Muscle of arm (tissue), 12 donors: ENCODE data around the gene WWOX. TPM values are rescaled to one million over a fixed set of nuclear protein-coding genes. Genes with fewer than 3 reads are reported as not detected.
"Not testable (repeated sequence)": the region's sequence is repeated elsewhere in the genome, so short reads cannot be mapped to it uniquely, and the experiment has no call there.

Experiments
- DNase-seq: peaks from one replicate; pipeline ENCODE4 v3.0.0-alpha.2; 2013
- polyA plus RNA-seq, 12 donors: library from polyadenylated mRNA; unstranded; fragments of 120-200 nt; gene quantifications; one replicate each; pipeline ENCODE4 v1.2.1, GENCODE V29; 2013; ENCODE audit not compliant: insufficient read length in 12 of 12

The WWOX gene
- polyA plus RNA-seq, 12 donors, result 7.4 to 17.2 (median 10.9) TPM; not detected in 2

DNA sequence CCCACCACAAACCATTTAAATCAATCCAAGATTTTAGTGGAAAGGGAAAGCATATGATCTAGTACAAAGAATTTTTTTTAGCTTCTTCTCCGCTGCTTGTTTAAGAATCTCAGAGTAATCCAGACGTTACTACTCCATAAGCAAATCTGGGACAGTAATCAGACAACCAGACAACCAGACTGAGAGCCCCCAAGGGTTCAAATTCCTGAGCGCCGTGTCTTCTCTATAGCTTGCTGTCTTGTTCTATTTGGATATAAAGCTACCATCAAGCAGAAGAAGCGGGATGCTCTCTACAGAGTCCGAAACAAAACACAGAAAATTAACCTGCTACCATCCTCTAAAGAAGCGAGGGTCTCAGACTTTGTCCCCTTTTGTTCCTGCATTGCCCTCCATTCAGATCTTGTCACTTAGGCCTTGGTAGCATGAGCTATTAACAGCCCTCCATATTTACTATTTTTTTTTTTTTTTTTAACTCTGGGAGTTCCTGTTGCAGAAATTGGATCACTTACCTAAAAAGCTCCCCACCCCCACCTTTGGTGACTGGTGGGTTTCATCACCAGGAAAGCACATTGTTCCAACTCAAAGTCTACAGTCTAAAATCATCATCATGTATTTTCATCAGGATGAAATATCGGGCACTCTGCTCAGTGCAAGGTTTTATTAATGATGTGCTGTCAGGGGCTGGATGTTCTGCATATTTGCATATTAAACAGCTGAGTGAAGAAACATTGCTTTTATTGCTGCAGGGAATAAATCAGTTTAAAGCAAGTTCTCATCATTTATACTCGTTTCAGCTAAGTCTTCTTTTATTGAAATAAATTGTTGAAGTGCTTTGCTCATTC is 576.7 kb downstream of the WWOX start:
- no peak for DNase-seq

DNA sequence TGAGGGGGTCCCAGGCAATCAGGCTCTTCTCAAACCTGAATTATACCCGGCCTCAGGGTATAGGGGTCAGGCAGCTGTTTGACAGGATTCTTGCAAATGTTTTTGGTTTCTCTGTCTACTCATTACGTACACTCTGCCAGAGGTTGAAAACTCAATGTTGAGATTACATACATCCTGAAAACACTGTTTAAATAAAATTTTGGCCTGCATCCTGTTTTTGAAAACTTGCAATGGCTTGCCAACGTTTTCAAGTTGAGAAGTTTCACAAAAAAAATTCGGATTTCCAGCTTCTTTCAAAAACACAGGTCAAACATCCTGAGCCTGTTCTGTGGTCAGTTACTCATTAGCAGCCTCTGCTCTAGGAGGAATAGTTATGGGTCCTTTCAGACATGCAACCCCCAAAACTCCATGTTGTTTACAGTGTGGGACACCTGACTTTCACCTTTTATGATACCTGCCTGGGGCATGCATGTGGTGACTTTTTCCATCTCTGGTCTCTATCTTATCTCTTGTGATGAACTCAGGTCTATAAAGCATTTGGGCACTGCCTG is 577.8 kb downstream of the WWOX start:
- DNase-seq, result no peak

DNA sequence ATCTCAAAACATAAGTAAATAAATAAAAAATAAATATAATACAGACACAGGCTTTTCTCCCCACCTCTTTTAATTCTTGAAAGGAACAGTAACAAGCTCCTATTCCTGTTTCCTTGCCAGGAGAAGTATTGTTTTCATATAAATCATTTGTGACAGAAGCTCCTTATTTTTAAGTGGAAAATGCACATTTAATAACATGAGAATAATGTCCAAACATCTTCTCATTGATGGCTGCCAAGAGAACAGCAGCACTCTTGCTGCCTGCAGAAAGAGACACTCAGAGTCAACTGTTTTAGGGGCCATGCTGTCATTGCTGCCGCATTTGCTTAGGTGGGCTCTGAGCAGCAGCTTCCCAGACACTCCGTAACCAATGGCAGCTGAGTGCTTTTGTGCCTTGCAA is 580.1 kb downstream of the WWOX start:
- peak; percentile 46 for DNase-seq

DNA sequence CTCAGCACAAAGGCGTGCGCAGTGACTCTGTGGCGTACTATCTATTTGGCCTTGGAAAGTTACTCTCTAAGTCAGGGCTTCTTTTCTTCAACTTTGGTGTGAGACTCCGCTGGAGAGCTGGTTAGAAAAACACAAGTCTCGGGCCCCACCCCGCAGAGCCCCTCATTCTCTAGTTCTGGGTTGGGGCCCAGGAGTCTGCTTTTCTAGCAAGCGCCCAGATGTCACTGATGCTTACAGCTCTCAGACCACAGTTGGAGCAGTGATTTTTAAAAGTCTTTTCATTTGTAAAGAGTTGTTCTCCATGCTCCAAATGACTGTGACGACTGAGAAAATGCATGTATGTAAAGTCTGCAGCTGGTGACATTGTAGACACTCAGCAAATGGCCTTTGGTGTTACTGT is 582.3 kb downstream of the WWOX start:
- no peak for DNase-seq

DNA sequence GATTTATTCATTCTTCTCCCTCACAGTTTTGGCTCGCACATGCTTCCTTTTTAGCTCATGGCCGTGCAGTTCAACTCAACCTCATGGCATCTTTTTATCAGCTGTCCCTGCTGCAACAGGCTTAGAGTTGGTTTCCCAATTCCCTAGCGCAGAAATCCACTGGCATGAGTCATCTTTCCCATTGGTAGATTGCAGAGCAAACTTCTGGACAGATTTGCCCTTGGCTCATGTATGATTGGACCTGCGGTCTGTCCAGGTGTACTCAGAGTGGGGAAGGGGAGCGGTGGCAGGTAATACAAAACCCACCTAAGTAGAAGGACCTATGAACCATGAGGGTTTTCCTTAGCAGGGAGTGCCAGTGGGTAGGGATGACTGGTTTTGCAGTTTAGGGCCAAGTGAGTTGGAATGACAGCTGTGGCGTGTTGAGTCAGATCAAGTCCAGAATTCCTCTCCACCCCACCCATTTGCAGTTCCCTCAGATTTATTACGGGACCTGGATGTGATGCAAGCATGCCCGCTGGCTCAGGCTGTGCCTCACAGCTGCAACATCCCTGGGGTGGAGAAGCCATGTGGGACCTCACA is 584.7 kb downstream of the WWOX start:
- no peak for DNase-seq

DNA sequence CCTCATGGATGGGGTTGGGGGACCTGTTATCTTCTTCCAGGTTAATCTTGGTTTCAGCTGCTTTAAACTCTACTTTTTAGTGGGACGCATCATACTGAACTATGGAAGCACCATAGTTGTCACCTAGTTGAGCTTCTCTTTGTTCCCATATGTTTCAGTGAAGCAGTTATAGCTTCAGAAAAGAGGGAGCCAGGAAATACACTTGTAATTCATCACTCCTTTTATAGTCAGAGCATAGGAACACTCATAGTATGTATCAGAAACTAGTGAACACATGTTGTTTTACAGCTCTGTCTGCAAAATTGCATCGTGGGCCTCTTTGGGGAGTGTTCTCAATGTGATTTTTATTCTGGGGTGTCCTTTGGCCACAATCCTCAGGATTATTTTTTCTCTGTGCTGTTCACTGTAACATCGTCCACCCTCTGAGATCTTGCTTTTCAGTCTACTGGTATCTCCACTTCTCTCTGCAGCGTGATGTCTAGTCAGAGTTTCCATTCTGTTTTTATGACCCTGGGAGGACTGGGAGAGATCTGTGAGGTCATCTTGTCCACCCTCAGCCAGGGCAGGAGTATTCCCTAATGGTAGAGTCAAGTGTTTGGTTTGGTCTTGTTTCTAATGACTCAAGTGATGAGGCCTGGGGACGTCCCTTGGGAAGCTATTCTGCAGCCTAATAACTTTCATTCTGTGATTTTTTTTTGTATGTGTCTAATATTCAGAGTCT is 585.4 kb downstream of the WWOX start:
- peak; percentile 71 for DNase-seq

DNA sequence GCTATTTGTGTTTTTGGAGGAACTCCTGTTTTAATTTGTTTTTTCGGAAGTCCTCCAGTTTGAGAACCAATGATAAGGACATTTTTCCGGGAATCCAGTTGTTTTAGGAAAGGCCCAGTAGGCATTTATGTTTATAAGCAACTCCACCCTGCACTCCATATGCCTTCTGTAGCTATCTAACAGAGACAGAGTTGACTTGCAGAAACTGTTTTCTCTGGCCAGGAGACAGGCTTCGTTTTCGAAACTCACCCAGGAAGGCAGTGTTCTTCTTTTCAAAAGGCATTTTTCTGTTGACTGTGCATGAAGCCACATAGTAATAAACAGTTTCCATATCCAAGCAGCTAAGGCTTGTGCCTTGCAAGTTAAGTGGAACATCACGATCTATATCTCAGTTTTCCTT is 587.1 kb downstream of the WWOX start:
- DNase-seq, result no peak

DNA sequence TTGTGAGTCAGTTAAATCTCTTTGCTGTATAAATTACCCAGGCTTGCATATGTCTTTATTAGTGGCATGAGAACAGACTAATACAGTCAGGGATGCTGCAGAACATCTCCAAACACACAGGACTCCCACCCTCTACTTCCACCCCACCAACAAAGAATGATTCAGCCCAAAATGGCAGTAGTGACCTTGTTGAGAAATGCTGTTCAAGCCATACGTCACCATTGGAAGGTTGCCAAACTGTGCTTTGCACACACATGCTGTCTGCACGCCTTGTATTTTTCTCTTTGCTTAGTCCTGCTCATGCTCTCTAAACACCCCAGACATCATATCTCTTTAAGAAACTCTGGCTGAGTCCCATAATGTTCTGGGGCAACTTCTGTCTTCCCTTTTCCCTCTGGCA is 589.6 kb downstream of the WWOX start:
- peak; percentile 54 for DNase-seq

DNA sequence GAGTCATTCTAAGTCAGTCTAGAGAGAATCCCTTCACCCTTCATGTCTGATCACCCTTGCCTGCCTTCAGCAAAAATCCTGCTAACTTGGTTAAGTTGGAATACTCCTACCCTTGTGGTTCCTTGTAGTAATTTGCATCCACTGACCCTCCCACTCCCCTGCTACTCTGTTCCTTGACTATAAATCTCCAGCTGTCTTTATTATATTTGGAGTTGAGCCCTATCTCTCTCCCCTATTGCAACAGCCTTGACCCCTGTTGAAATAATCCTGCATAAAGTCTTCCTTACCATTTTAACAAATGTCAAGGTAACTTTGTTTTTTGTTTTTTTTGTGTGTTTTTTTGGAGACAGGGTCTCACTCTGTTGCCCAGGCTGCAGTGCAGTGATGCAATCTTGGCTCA is 590.1 kb downstream of the WWOX start:
- DNase-seq, result no peak

DNA sequence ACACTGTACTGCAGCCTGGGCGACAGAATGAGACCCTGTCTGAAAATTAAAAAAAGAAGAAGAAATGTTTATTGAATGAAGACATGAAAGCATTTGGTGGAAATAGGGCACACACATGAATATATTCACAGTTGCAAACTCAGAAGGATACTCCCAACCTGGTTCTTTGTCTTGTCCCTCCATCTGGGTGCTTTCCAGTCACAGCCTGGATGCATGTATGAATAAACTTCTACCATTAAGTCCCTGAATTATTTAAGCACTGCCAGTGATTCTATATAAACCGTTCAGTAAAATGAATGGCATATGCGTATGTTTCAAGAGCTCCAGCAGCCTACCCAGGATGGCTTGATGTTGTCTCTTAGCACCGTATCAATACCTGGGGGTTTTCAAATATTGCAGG is 591.1 kb downstream of the WWOX start:
- no peak for DNase-seq

DNA sequence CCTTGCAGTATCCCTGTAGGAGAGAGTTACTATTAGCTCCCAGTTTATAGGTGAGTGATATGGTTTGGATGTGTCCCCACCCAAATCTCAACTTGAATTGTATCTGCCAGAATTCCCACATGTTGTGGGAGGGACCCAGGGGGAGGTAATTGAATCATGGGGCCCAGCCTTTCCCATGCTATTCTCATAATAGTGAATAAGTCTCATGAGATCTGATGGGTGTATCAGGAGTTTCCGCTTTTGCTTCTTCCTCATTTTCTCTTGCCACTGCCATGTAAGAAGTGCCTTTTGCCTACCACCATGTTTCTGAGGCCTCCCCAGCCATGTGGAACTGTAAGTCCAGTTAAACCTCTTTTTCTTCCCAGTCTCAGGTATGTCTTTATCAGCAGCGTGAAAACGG is 592.3 kb downstream of the WWOX start:
- DNase-seq, result not testable (repeated sequence)

DNA sequence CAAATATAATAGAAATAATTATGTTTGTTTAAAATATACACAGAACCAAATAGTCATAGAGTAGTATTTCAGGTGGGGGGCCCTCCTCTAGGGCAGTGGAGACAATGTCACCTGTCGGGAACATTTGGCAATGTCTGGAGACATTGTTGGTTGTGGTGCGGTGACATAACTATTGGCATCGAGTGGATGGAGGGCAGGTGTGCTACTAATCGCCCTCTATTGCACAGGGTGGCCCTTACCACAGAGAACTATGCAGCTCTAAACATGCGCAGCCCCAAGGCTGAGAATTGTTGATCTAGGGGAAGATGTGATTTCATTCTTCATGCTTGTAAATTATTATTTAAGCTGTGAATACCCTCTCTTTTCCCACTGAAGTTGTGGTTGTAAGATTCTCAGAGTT is 594.0 kb downstream of the WWOX start:
- DNase-seq, result no peak

DNA sequence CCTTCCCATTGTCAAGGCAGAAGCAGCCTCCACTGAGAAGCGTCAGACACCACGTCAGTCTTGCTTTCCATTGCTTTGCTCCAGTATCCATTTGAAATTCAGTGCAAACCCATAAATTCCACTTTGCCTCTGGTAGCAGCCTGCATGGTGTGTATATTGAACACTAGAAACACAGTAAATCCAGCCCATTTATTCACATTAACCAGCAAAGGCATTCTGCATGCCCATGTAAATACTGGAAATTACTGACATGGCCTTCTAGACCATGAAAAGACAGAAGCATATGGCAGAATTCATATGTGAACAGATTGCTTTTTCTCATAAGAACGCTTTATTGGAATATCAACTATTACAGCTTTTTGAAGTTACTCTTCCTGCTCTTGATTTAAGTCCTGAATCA is 595.0 kb downstream of the WWOX start:
- no peak for DNase-seq

DNA sequence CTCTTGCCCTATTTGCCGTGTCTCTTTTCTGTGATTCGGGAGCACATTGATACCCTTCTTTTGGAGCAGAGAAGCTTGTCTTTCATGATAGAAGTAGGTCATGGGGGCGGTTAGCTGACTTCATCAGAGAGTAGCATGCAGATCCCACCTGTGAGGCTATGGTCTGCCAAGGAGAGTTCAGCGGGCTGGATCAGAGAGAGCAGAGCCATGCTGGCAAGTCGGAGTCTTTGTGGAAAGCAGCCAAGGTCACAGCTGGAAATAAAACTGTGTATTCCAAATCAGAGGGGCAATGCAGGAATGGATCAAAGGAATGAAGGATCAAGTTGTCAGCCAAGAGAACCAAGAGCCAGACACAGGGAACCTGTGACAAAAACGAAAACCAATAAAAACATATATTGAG is 595.9 kb downstream of the WWOX start:
- DNase-seq, result no peak

DNA sequence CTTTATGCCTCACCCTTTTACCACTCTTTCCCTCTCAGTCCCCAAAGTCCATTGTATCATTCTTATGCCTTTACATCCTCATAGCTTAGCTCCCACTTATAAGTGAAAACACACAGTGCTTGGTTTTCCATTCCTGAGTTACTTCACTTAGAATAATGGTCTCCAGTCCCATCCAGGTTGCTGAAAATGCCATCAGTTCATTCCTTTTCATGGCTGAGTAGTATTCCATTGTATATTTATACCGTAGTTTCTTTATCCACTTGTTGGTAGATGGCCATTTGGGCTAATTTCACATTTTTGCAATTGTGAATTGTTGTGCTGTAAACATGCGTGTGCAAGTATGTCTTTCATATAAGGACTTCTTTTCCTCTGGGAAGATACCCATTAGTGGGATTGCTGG is 597.3 kb downstream of the WWOX start:
- no peak for DNase-seq

DNA sequence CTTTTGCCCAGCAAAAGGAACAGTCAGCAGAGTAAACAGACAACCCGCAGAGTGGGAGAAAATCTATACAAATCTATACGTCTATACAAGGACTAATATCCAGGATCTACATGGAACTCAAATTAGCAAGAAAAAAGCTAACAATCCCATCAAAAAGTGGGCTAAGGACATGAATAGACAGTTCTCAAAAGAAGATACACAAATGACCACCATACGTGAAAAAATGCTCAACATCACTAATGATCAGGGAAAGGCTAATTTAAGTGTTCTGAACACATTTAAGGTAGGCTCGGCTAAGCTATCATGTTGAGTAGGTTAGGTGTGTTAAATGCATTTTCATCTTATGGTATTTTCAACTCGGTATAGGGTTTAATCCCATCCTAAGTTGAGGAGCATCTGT is 598.0 kb downstream of the WWOX start:
- no peak for DNase-seq

DNA sequence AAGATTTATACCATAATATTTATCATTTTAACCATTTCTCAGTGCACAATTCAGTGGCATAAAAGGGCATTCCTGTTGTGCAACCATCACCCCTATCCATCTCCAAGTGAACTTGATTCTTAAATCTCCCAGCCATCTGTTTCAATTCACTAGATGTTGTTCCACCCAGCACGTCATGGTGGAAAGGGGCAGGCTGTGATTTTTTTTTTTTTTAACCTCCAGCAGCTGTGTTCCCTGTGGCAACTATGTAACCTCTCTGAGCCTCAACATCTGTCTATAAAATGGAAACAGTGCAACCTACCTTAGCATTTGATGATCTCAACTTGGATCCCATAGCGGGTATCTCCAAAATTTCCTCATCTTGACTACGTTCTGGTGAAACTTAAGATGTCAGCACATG is 604.5 kb downstream of the WWOX start:
- DNase-seq, result no peak

DNA sequence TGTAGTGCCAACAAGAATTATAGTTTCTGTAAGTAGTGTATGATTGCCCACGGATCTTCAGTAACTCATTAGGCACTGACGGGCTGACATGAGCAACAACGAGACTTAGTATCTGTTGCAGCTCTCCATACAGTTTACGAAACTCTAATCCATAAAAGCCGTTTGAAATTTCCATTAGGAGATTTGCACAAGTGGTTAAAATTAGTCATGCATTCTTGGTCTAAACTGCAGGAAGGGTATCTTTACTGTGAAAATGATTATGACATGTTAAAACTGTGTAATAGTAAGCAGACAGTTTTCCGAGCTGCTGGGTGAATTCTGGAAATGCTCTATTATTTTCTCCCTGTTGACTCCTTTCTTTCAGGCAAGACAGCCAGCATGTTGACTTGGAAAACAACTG is 605.0 kb downstream of the WWOX start:
- DNase-seq, result no peak

DNA sequence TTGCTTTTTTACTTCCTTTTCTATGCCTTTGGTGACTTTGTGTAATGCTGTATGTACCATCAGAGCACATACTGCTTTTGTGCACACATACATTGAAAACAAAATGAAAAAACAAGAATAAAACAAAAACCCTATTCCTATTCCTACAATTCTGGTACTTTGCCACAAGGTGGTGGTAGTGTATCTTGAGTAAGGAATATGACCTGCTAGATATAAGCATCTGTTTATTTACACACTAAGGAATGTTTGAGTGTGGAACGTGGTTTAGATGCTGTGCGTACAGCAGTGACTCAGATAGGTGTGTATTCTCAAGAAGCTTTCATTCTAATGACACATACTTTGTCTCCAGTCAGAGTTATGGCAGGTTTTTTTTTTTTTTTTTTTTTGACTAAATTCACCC is 606.2 kb downstream of the WWOX start:
- no peak for DNase-seq

DNA sequence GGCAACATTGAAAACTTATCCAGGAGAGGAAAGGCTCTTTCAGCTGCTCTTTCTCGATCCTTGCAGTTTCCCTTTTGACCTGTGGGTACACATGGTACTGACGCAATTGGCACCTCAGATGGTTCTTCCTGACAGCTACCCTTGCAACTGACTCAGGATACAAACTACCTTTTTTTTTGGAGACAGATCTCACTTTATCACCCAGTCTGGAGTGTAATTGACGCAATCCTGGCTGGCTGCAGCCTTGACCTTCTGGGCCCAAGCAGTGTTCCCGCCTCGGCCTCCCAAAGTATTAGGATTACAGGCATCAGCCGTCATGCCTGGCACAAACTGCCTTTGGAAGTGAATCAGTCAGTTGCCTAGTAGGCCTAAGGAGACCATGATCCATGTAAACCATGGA is 607.2 kb downstream of the WWOX start:
- no peak for DNase-seq

DNA sequence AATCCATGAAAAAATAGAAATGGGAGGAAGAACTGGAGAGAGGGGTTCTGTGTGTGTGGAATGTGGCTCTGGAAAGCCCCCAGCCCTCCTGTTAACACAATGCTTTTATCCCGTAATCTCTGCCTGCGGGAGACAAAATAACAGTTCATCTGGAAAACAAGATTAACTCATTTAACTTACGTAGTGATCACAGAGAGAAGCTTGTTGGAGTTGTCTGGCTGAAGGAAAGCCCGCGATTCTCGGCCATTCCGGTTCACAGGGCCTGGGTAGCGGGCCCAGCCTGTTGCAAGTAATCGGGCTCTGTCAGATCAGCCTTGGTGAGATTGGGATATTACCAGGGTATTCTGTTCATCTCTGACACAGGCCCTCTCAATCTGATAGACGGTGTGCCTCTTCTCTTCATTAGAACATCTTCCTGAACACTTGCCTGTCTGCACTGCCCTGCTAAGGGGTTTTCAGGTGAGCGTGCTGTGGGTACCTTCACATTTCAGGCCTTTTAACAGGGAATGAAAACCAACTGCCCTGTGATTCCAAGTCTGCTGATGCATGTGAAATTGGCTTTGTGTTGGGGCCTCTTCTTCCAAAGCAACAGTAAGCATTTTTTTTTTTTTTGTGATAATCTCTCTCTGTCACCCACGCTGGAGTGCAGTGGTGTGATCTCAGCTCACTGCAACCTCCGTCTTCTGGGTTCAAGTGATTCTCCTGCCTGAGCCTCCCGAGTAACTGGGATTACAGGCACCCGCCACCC is 609.9 kb downstream of the WWOX start:
- DNase-seq, result no peak

DNA sequence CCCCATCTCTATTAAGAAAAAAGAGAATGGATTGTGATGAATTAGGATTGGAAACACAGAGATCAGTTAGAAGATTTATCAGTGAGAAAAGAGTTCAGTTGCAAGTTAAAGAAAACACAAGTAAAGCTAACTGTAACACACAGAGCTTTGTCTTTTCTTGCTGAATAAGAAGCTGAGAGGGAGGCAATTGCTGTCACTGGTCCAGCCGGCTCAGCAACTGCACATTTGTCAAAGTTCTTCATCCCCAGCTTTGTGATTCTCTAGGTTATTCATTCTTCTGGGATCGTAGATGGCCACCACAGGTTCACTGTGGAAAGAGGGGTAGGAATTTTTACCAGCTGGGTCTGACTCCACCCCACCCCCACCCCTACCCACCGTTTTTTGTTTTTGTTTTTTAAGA is 615.7 kb downstream of the WWOX start:
- no peak for DNase-seq
